ENCODE data around the gene TMEM181. TPM values are rescaled to one million over a fixed set of nuclear protein-coding genes. Genes with fewer than 3 reads are reported as not detected.

TMEM181 gene
- total RNA-seq, 1 donor from 2014 or later = 31.0 TPM

- H3K4me3 ChIP-seq (ENCODE audit: insufficient read depth, low read depth, low read length) = peak overlapping the region; percentile 71
- H3K27me3 ChIP-seq (ENCODE audit: insufficient read depth, low read length) = no peaks in the 10 kb centered on the region
- Mint-ChIP-seq H3K4me3 (ENCODE audit: unreplicated experiment) (peak overlapping the region; percentile 94), H3K36me3 (ENCODE audit: low read depth, unreplicated experiment) (peaks cover 3% of the 10 kb centered on the region), H3K27me3 (ENCODE audit: low read depth, unreplicated experiment) (no peaks in the 10 kb centered on the region), H3K9me3 (ENCODE audit: unreplicated experiment) (peaks cover 2% of the 10 kb centered on the region), H3K27ac (ENCODE audit: unreplicated experiment) (peak overlapping the region; percentile 80), H3K4me1 (ENCODE audit: low read depth, unreplicated experiment) (peaks cover 20% of the 10 kb centered on the region)
- FAIRE-seq = no peak
- H2AFZ ChIP-seq (ENCODE audit: low read depth, low read length) = peak overlapping the region; percentile 60
- H4K20me1 ChIP-seq (ENCODE audit: insufficient read depth, low read length) = peaks cover 50% of the 10 kb centered on the region
- H3K4me2 ChIP-seq (ENCODE audit: low read length) = peak overlapping the region; percentile 95
- H3K36me3 ChIP-seq (ENCODE audit: insufficient read depth, low read length) = no peaks in the 10 kb centered on the region
- peaks cover 55% of the 10 kb centered on the region for H3K79me2 ChIP-seq (ENCODE audit: insufficient read depth, low read length)
- peak overlapping the region; percentile 89 for H3K9ac ChIP-seq (ENCODE audit: low read length)
- no peaks in the 10 kb centered on the region for H3K9me3 ChIP-seq (ENCODE audit: insufficient read depth, low read depth, low read length)
- TF ChIP-seq, protein P1, sequence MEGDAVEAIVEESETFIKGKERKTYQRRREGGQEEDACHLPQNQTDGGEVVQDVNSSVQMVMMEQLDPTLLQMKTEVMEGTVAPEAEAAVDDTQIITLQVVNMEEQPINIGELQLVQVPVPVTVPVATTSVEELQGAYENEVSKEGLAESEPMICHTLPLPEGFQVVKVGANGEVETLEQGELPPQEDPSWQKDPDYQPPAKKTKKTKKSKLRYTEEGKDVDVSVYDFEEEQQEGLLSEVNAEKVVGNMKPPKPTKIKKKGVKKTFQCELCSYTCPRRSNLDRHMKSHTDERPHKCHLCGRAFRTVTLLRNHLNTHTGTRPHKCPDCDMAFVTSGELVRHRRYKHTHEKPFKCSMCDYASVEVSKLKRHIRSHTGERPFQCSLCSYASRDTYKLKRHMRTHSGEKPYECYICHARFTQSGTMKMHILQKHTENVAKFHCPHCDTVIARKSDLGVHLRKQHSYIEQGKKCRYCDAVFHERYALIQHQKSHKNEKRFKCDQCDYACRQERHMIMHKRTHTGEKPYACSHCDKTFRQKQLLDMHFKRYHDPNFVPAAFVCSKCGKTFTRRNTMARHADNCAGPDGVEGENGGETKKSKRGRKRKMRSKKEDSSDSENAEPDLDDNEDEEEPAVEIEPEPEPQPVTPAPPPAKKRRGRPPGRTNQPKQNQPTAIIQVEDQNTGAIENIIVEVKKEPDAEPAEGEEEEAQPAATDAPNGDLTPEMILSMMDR (IDR thresholded peaks at IDR 0.05; ENCODE audit: insufficient read depth, low read depth, low read length) = no peak
- no peak for TF ChIP-seq EZH2 (IDR thresholded peaks at IDR 0.05; ENCODE audit: insufficient read depth, low read length)
- no peak for DNase-seq (ENCODE audit: low read depth)
- H3K27ac ChIP-seq (ENCODE audit: low read depth, low read length) = peak overlapping the region; percentile 76
- H3K4me1 ChIP-seq (ENCODE audit: insufficient read depth, low read length) = peaks cover 22% of the 10 kb centered on the region
These were observed 987 bp downstream of the TMEM181 start for GRCh38 chr6:158560836-158561320.

DNA sequence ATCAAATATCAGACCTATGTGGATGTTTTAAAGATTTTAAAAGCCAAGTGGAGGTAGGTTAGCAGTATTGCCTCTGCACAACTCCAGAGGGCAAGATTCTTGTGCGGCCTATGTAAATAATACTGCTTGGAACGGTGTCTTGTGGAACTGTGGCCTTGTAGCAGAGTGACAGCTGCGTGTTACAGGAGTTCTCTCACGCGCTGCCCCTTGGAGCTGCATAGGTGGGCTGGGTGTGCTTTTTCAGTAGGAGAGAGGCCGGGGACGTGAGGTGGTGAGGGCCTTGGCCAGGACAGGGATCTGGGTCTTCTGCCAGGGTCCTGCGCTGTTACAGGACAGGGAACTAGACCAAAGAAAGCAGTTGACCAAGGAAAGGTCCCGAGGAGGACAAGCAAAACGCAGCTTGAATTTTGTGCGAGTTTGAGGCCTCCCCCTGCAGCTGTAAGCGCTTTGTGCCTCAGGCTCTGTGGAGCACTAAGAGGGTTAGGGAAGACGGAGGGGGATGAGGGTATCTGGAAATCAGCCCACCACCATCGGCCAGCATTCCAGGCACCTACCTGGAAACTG lies 1.5 kb downstream of the TMEM181 start:
- Histone ChIP-seq H3K4me3 (ENCODE audit: insufficient read depth, low read depth, low read length) (peak overlapping the region; percentile 71), H3K79me2 (ENCODE audit: insufficient read depth, low read length) (peaks cover 60% of the 10 kb centered on the region), H3K27me3 (ENCODE audit: insufficient read depth, low read length) (no peaks in the 10 kb centered on the region), H3K4me2 (ENCODE audit: low read length) (peak overlapping the region; percentile 95), H3K36me3 (ENCODE audit: insufficient read depth, low read length) (no peaks in the 10 kb centered on the region), H2AFZ (ENCODE audit: low read depth, low read length) (no peak overlapping the region), H3K4me1 (ENCODE audit: insufficient read depth, low read length) (peaks cover 22% of the 10 kb centered on the region), H3K9me3 (ENCODE audit: insufficient read depth, low read depth, low read length) (no peaks in the 10 kb centered on the region), H3K27ac (ENCODE audit: low read depth, low read length) (no peak overlapping the region), H3K9ac (ENCODE audit: low read length) (peak overlapping the region; percentile 89), H4K20me1 (ENCODE audit: insufficient read depth, low read length) (peaks cover 55% of the 10 kb centered on the region)
- no peak for TF ChIP-seq EZH2 (IDR thresholded peaks at IDR 0.05; ENCODE audit: insufficient read depth, low read length)
- TF ChIP-seq, protein P1 (IDR thresholded peaks at IDR 0.05; ENCODE audit: insufficient read depth, low read depth, low read length) = no peak
- FAIRE-seq (no peak), DNase-seq (ENCODE audit: low read depth) (no peak)
- Mint-ChIP-seq H3K4me3 (ENCODE audit: unreplicated experiment) (peak overlapping the region; percentile 94), H3K4me1 (ENCODE audit: low read depth, unreplicated experiment) (peaks cover 20% of the 10 kb centered on the region), H3K36me3 (ENCODE audit: low read depth, unreplicated experiment) (peaks cover 3% of the 10 kb centered on the region), H3K9me3 (ENCODE audit: unreplicated experiment) (peaks cover 2% of the 10 kb centered on the region), H3K27ac (ENCODE audit: unreplicated experiment) (peak overlapping the region; percentile 80), H3K27me3 (ENCODE audit: low read depth, unreplicated experiment) (no peaks in the 10 kb centered on the region)

DNA sequence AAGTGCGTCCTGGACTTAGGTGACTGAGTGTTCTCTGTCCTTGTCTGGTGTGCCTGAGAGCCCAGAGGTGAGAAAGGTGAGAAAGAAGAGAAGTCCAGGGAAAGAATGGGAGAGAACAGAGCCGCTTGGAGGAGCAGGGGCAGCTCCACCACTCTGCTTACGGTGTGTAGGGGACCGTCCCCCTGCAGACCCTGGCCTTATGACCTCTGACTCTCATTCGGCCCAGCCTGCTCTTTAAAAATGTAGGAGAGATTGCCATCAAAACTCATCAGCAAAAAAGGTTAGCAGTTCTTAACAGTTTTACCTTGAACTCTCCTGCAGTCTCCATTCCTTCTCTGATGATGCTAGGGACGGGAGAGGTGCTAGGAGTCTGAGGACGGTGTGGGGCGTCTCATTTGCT lies 2.0 kb downstream of the TMEM181 start:
- DNase-seq (ENCODE audit: low read depth) (no peak), FAIRE-seq (no peak)
- peaks cover 2% of the 10 kb centered on the region for H3K9me3 Mint-ChIP-seq (ENCODE audit: unreplicated experiment)
- no peaks in the 10 kb centered on the region for H3K9me3 ChIP-seq (ENCODE audit: insufficient read depth, low read depth, low read length)
- peaks cover 65% of the 10 kb centered on the region for H3K79me2 ChIP-seq (ENCODE audit: insufficient read depth, low read length)
- no peak overlapping the region for H3K27ac ChIP-seq (ENCODE audit: low read depth, low read length)
- peaks cover 20% of the 10 kb centered on the region for H3K4me1 Mint-ChIP-seq (ENCODE audit: low read depth, unreplicated experiment)
- H3K4me3 ChIP-seq (ENCODE audit: insufficient read depth, low read depth, low read length) = no peak overlapping the region
- no peak for TF ChIP-seq EZH2 (IDR thresholded peaks at IDR 0.05; ENCODE audit: insufficient read depth, low read length)
- TF ChIP-seq, protein P1 (IDR thresholded peaks at IDR 0.05; ENCODE audit: insufficient read depth, low read depth, low read length) = no peak
- no peak overlapping the region for H2AFZ ChIP-seq (ENCODE audit: low read depth, low read length)
- H3K27me3 Mint-ChIP-seq (ENCODE audit: low read depth, unreplicated experiment) = no peaks in the 10 kb centered on the region
- peaks cover 3% of the 10 kb centered on the region for H3K36me3 Mint-ChIP-seq (ENCODE audit: low read depth, unreplicated experiment)
- peak overlapping the region; percentile 89 for H3K9ac ChIP-seq (ENCODE audit: low read length)
- H3K27me3 ChIP-seq (ENCODE audit: insufficient read depth, low read length) = no peaks in the 10 kb centered on the region
- peaks cover 60% of the 10 kb centered on the region for H4K20me1 ChIP-seq (ENCODE audit: insufficient read depth, low read length)
- no peaks in the 10 kb centered on the region for H3K36me3 ChIP-seq (ENCODE audit: insufficient read depth, low read length)
- peak overlapping the region; percentile 95 for H3K4me2 ChIP-seq (ENCODE audit: low read length)
- no peak overlapping the region for H3K27ac Mint-ChIP-seq (ENCODE audit: unreplicated experiment)
- peak overlapping the region; percentile 94 for H3K4me3 Mint-ChIP-seq (ENCODE audit: unreplicated experiment)
- H3K4me1 ChIP-seq (ENCODE audit: insufficient read depth, low read length) = peaks cover 22% of the 10 kb centered on the region
